CD4-positive, alpha-beta T cell treated with Interleukin-4 for 1 hour (primary cell): ENCODE measurements around the gene HOXC4.
"Not testable (repeated sequence)": the region's sequence is repeated elsewhere in the genome, so short reads cannot be mapped to it uniquely, and the experiment has no call there.

Experiments used
- DNase-seq, 2 donors: peaks; one replicate each; pipeline ENCODE4 v3.0.0-alpha.2; 2020 to 2022

HOXC4 gene

GRCh38 chr12:54042033-54042432, 11.6 kb upstream of the HOXC4 start:
- DNase-seq: not testable (repeated sequence)

GRCh38 chr12:54042970-54043853, 10.4 kb upstream of the HOXC4 start:
- no peak for DNase-seq

- DNase-seq: no peak
Observed at GRCh38 chr12:54044425-54045103, 9.1 kb upstream of the HOXC4 start.

GRCh38 chr12:54045401-54045800, 8.2 kb upstream of the HOXC4 start:
- DNase-seq: no peak

- DNase-seq: no peak
Observed at GRCh38 chr12:54045868-54046521, 7.6 kb upstream of the HOXC4 start.

- DNase-seq: no peak
Observed at GRCh38 chr12:54046809-54047159, 6.9 kb upstream of the HOXC4 start.

GRCh38 chr12:54047160-54047963, 6.3 kb upstream of the HOXC4 start:
- DNase-seq: no peak

GRCh38 chr12:54047964-54048303, 5.7 kb upstream of the HOXC4 start:
- no peak for DNase-seq

- DNase-seq: no peak
Observed at GRCh38 chr12:54048406-54049093, 5.1 kb upstream of the HOXC4 start.

GRCh38 chr12:54049108-54049507, 4.5 kb upstream of the HOXC4 start:
- DNase-seq: no peak

GRCh38 chr12:54050482-54050810, 3.2 kb upstream of the HOXC4 start:
- no peak for DNase-seq

GRCh38 chr12:54051026-54051842, 2.4 kb upstream of the HOXC4 start:
- DNase-seq: no peak

GRCh38 chr12:54051874-54052437, 1.7 kb upstream of the HOXC4 start:
- no peak for DNase-seq

GRCh38 chr12:54052438-54053002, 1.1 kb upstream of the HOXC4 start:
- no peak for DNase-seq

- peak; percentile 45 to 58 for DNase-seq
Observed at GRCh38 chr12:54053003-54053750, 458 bp upstream of the HOXC4 start.

- DNase-seq: no peak
Observed at GRCh38 chr12:54054742-54055194, 1.1 kb downstream of the HOXC4 start.

- no peak for DNase-seq
Observed at GRCh38 chr12:54055552-54055951, 1.9 kb downstream of the HOXC4 start.

- no peak for DNase-seq
Observed at GRCh38 chr12:54056110-54056509, 2.5 kb downstream of the HOXC4 start.

- no peak for DNase-seq
Observed at GRCh38 chr12:54058128-54058768, 4.6 kb downstream of the HOXC4 start.

- DNase-seq: no peak
Observed at GRCh38 chr12:54059668-54060067, 6.0 kb downstream of the HOXC4 start.
